H1 (cell line): ENCODE data around the gene SEMA6D. TPM values are rescaled to one million over a fixed set of nuclear protein-coding genes. Genes with fewer than 3 reads are reported as not detected.

Source experiments
- CTCF ChIA-PET: fragments of 300-600 bp; sonication (Branson Sonifier 250); formaldehyde crosslinking; loops from one replicate; lab custom pipeline; 2021; ENCODE audit not compliant: partially characterized antibody; lab: Charles Lee
- POLR2A ChIA-PET: fragments of 300-600 bp; sonication (Branson Sonifier 250); formaldehyde crosslinking; loops from one replicate; lab custom pipeline; 2021; ENCODE audit warnings: inconsistent platforms; ENCODE audit not compliant: partially characterized antibody; lab: Charles Lee
- DNase-seq, 2 experiments: peaks; one replicate each; pipeline versions ENCODE4 v3.0.0 to v3.0.0-alpha.2; 2010 to 2022; ENCODE audit warnings: low spot score in 2 of 2, low read depth in 1 of 2, mixed read lengths in 1 of 2
- FAIRE-seq: peaks from 2 replicates; lab custom pipeline; 2011; peaks lifted over from hg19 to GRCh38; lab: Jason Lieb, UNC
- H2AFZ ChIP-seq: 2 replicates; pipeline ENCODE4 v1.8.1; 2012; ENCODE audit warnings: low read length, inconsistent platforms
- H2AK5ac ChIP-seq: 2 replicates; pipeline ENCODE4 v1.6.1; 2013; ENCODE audit warnings: low read depth, low read length
- H2BK120ac ChIP-seq: replicated peaks from 2 replicates; pipeline ENCODE3; 2013; ENCODE audit warnings: low read depth, low read length, inconsistent platforms
- H2BK12ac ChIP-seq: 2 replicates; pipeline ENCODE4 v1.6.1; 2013; ENCODE audit warnings: low read depth, low read length
- H2BK15ac ChIP-seq: 2 replicates; pipeline ENCODE4 v1.6.1; 2013; ENCODE audit warnings: low read length
- H2BK20ac ChIP-seq: 2 replicates; pipeline ENCODE4 v1.6.1; 2013; ENCODE audit warnings: low read length
- H2BK5ac ChIP-seq: 2 replicates; pipeline ENCODE4 v1.6.1; 2013; ENCODE audit warnings: low read depth, low read length
- H3K14ac ChIP-seq: 2 replicates; pipeline ENCODE4 v1.6.1; 2013; ENCODE audit warnings: inconsistent platforms; ENCODE audit not compliant: insufficient read length
- H3K18ac ChIP-seq: 2 replicates; pipeline ENCODE4 v1.6.1; 2013; ENCODE audit warnings: low read length; ENCODE audit errors: extremely low read depth
- H3K23ac ChIP-seq: 2 replicates; pipeline ENCODE4 v1.6.1; 2013; ENCODE audit warnings: inconsistent platforms; ENCODE audit not compliant: insufficient read length
- H3K23me2 ChIP-seq: 2 replicates; pipeline ENCODE4 v1.6.1; 2013; ENCODE audit warnings: low read depth, low read length
- H3K27ac ChIP-seq: 2 replicates; pipeline ENCODE4 v1.6.1; 2011; ENCODE audit warnings: low read depth, low read length, inconsistent platforms
- H3K27me3 ChIP-seq, 4 experiments: replicated peaks in 1 of 4; 1 replicate in 1 of 4; 2 replicates in 3 of 4; pipeline versions ENCODE4 v1.6.1 to v1.8.1; 2011 to 2013; ENCODE audit warnings: low read length in 3 of 4, mild to moderate bottlenecking in 3 of 4, inconsistent platforms in 2 of 4, mixed read lengths in 2 of 4, moderate library complexity in 1 of 4; ENCODE audit not compliant: control insufficient read depth in 3 of 4, insufficient read depth in 3 of 4; ENCODE audit errors: extremely low read depth in 1 of 4
- H3K36me3 ChIP-seq, 4 experiments: 2 replicates each; pipeline versions ENCODE4 v1.6.1 to v1.8.1; 2011 to 2013; ENCODE audit warnings: mild to moderate bottlenecking in 4 of 4, low read length in 3 of 4, moderate library complexity in 2 of 4, control low read depth in 1 of 4, inconsistent platforms in 1 of 4; ENCODE audit not compliant: insufficient read depth in 4 of 4, control insufficient read depth in 2 of 4
- H3K4ac ChIP-seq: replicated peaks from 2 replicates; pipeline ENCODE3; 2013; ENCODE audit warnings: low read length, low read depth, mixed read lengths, inconsistent platforms; ENCODE audit not compliant: insufficient read length
- H3K4me1 ChIP-seq, 4 experiments: replicated peaks in 1 of 4; 1 replicate in 1 of 4; 2 replicates in 3 of 4; pipeline versions ENCODE4 v1.6.1 to v1.8.1; 2011 to 2013; ENCODE audit warnings: low read length in 3 of 4, inconsistent platforms in 2 of 4, mixed read lengths in 1 of 4; ENCODE audit not compliant: insufficient read depth in 4 of 4, control insufficient read depth in 3 of 4
- H3K4me2 ChIP-seq, 2 experiments: 2 replicates each; pipeline versions ENCODE4 v1.6.1 to v1.8.1; 2011 to 2013; ENCODE audit warnings: low read depth in 2 of 2, low read length in 2 of 2, control low read depth in 1 of 2, inconsistent platforms in 1 of 2, mild to moderate bottlenecking in 1 of 2; ENCODE audit not compliant: insufficient read depth in 1 of 2
- H3K4me3 ChIP-seq, 4 experiments: fragments of 200-600, 300-600 bp in 1 of 4; sonication (generic), shearing (Covaris generic), sonication (Bioruptor Twin) in 1 of 4; 2 replicates each; pipeline versions ENCODE4 v1.5.1 to v1.8.1; 2011 to 2016; ENCODE audit warnings: low read length in 4 of 4, low read depth in 3 of 4, control low read depth in 2 of 4, inconsistent platforms in 2 of 4, mild to moderate bottlenecking in 2 of 4, mixed read lengths in 1 of 4, moderate library complexity in 1 of 4; ENCODE audit not compliant: insufficient read depth in 2 of 4; ENCODE audit errors: extremely low read depth in 1 of 4
- H3K56ac ChIP-seq: replicated peaks from 2 replicates; pipeline ENCODE3; 2013; ENCODE audit warnings: low read depth, mild to moderate bottlenecking, mixed read lengths, low read length, inconsistent platforms; ENCODE audit not compliant: insufficient read length
- H3K79me1 ChIP-seq: 2 replicates; pipeline ENCODE4 v1.6.1; 2013; ENCODE audit warnings: low read depth, low read length, control low read depth
- H3K79me2 ChIP-seq, 2 experiments: 2 replicates each; pipeline versions ENCODE4 v1.6.1 to v1.8.1; 2012 to 2013; ENCODE audit warnings: low read length in 2 of 2, mild to moderate bottlenecking in 2 of 2, inconsistent platforms in 1 of 2; ENCODE audit not compliant: insufficient read depth in 2 of 2, control insufficient read depth in 1 of 2
- H3K9ac ChIP-seq, 4 experiments: replicated peaks in 1 of 4; 1 replicate in 1 of 4; 2 replicates in 3 of 4; pipeline versions ENCODE4 v1.6.1 to v1.8.1; 2011 to 2013; ENCODE audit warnings: low read depth in 3 of 4, low read length in 3 of 4, control low read depth in 2 of 4, mild to moderate bottlenecking in 2 of 4, moderate library complexity in 2 of 4, inconsistent platforms in 1 of 4; ENCODE audit errors: extremely low read depth in 1 of 4
- H3K9me3 ChIP-seq, 2 experiments: 2 replicates each; pipeline versions ENCODE4 v1.6.1 to v1.8.1; 2012 to 2013; ENCODE audit warnings: mild to moderate bottlenecking in 2 of 2, moderate library complexity in 2 of 2, control low read depth in 1 of 2, inconsistent platforms in 1 of 2, low read depth in 1 of 2, low read length in 1 of 2, mixed read lengths in 1 of 2; ENCODE audit not compliant: insufficient read depth in 2 of 2
- H4K20me1 ChIP-seq, 2 experiments: replicated peaks in 1 of 2; 2 replicates each; pipeline versions ENCODE3 to v1.8.1; 2011 to 2013; ENCODE audit warnings: inconsistent platforms in 2 of 2, low read length in 2 of 2, mild to moderate bottlenecking in 1 of 2; ENCODE audit not compliant: insufficient read depth in 2 of 2, control insufficient read depth in 1 of 2
- H4K5ac ChIP-seq: 2 replicates; pipeline ENCODE4 v1.6.1; 2013; ENCODE audit warnings: low read length, low read depth, mixed read lengths, inconsistent platforms; ENCODE audit not compliant: insufficient read length
- H4K8ac ChIP-seq: 2 replicates; pipeline ENCODE4 v1.8.0; 2013; ENCODE audit warnings: mild to moderate bottlenecking, moderate library complexity, low read length, inconsistent platforms; ENCODE audit not compliant: insufficient read depth; ENCODE audit errors: extremely low read depth
- H4K91ac ChIP-seq: replicated peaks from 2 replicates; pipeline ENCODE3; 2013; ENCODE audit warnings: low read length, mixed read lengths, inconsistent platforms; ENCODE audit not compliant: insufficient read length
- ASH2L ChIP-seq: fragments of 200-600, 300-600 bp; sonication (generic); IDR thresholded peaks from one replicate; pipeline ENCODE4 v1.7.1; 2017; ENCODE audit warnings: low read length
- BACH1 ChIP-seq: IDR thresholded peaks from 2 replicates; pipeline ENCODE4 v1.6.1; 2012; ENCODE audit warnings: low read length, improper control_type of control experiment
- RNF2 ChIP-seq: fragments of 200-900, 300-1000 bp; sonication (generic); IDR thresholded peaks from 2 replicates; pipeline ENCODE4 v1.7.1; 2016; ENCODE audit warnings: borderline replicate concordance, low read depth, mild to moderate bottlenecking, antibody characterized with exemption, low read length; ENCODE audit not compliant: poor library complexity, severe bottlenecking; ENCODE audit errors: missing control alignments
- SAP30 ChIP-seq: fragments of 300-600 bp; sonication (generic); IDR thresholded peaks from 2 replicates; pipeline ENCODE4 v1.7.1; 2012; ENCODE audit warnings: low read length, moderate library complexity, mild to moderate bottlenecking, inconsistent platforms; ENCODE audit not compliant: insufficient read depth, insufficient replicate concordance
- SUZ12 ChIP-seq: fragments of 200-600 bp; sonication (generic); IDR thresholded peaks from 2 replicates; pipeline ENCODE4 v1.6.1; 2012; ENCODE audit warnings: mild to moderate bottlenecking, inconsistent platforms, low read length, moderate library complexity, mixed read lengths
- WGBS, 2 experiments: shearing (Covaris generic) in 1 of 2; methylation state at CpG; one replicate each; pipeline versions ENCODE4 v1.1.6 to v1.1.7; 2013 to 2015; ENCODE audit warnings: low lambda C conversion rate in 2 of 2, mixed read lengths in 2 of 2, inconsistent platforms in 1 of 2, low coverage in 1 of 2, missing lambda C conversion rate in 1 of 2; ENCODE audit not compliant: insufficient replicate concordance in 2 of 2, insufficient coverage in 1 of 2, insufficient read length in 1 of 2; ENCODE audit errors: extremely low coverage in 1 of 2, missing lambda C conversion rate in 1 of 2; 5-methylcytosine and 5-hydroxymethylcytosine counted together
- polyA plus RNA-seq, 7 experiments: library from polyadenylated mRNA; depleted of rRNA in 3 of 7; stranded (reverse) in 5 of 7; unstranded in 2 of 7; fragments of >200 nt in 5 of 7; fragments of 200-250 nt in 2 of 7; gene quantifications; 1 replicate in 5 of 7; 2 replicates in 1 of 7; 4 replicates in 1 of 7; pipeline versions ENCODE4 v1.2.1 to v1.2.3, GENCODE V29; 2011 to 2013; ENCODE audit warnings: missing spikeins in 2 of 7, mixed read lengths in 2 of 7
- total RNA-seq: library from RNA; stranded (reverse); fragmentation: NEBNext Ultra II Directional; extraction: Animal tissue kit (Norgen Biotek cat#: 25700); gene quantifications from 2 replicates; pipeline ENCODE4 v1.2.1, GENCODE V29; 2021

The SEMA6D gene
- total and polyA plus RNA-seq, 2 of the 8 experiments (the other 6 are each of a cell fraction or from before 2014, with no cell fraction given), result 2.2 to 3.8 TPM

GRCh38 chr15:47718497-47719437 is 1.5 kb downstream of the SEMA6D start:
- ChIA-PET POLR2A (interaction anchor here (0.7 kb wide), 1 partner anchor 22 kb away, joined by 3 read pairs; no protein-coding TSS in a partner anchor), CTCF (interaction anchor here (0.6 to 3.7 kb wide), 10 partner anchors 17 to 269 kb away, joined by 3 to 23 read pairs (median 3); no protein-coding TSS in a partner anchor)
- Histone ChIP-seq H3K27ac (no peak overlapping the region), H3K4me1 (peaks cover 1 to 7% (median 4%) of the 10 kb centered on the region in 4 experiments; a peak in 3 of 7 replicates), H2BK120ac (no peak overlapping the region), H3K4me3 (peak overlapping the region; percentile 72 to 84 (median 78)), H3K9me3 (no peaks in the 10 kb centered on the region), H3K9ac (no peak overlapping the region), H4K91ac (no peak overlapping the region), H3K23ac (no peak overlapping the region), H2AK5ac (no peak overlapping the region), H2BK15ac (no peak overlapping the region), H2BK12ac (no peak overlapping the region), H3K27me3 (peaks cover 0 to 23% (median 17%) of the 10 kb centered on the region in 4 experiments; a peak in 6 of 7 replicates), H3K4me2 (peak overlapping the region; percentile 94 to 96), H3K79me2 (no peaks in the 10 kb centered on the region), H2BK20ac (no peak overlapping the region), H4K20me1 (no peaks in the 10 kb centered on the region), H3K4ac (no peak overlapping the region), H3K18ac (no peak overlapping the region), H4K8ac (no peak overlapping the region), H3K36me3 (no peaks in the 10 kb centered on the region), H4K5ac (no peak overlapping the region), H2BK5ac (no peak overlapping the region), H3K23me2 (peaks cover 11% of the 10 kb centered on the region; the same call in 1 of the 2 replicates), H3K14ac (no peak overlapping the region), H2AFZ (no peak overlapping the region), H3K56ac (no peak overlapping the region), H3K79me1 (no peaks in the 10 kb centered on the region)
- DNase-seq, result peak in 1 of 2 experiments; percentile 56
- no peak for FAIRE-seq
- WGBS, 2 experiments, result 4% methylated on average over 42 of the region's 48 CpGs; no CpG with 5 or more reads in 1 of the 2 experiments
- TF ChIP-seq ASH2L (peak; percentile 44), RNF2 (peak; percentile 58), SUZ12 (peak; percentile 64; the same call in 1 of the 2 replicates), SAP30 (peak; percentile 44), BACH1 (no peak)
